ENCODE data around the gene ZNF438.

Gene ZNF438

DNA sequence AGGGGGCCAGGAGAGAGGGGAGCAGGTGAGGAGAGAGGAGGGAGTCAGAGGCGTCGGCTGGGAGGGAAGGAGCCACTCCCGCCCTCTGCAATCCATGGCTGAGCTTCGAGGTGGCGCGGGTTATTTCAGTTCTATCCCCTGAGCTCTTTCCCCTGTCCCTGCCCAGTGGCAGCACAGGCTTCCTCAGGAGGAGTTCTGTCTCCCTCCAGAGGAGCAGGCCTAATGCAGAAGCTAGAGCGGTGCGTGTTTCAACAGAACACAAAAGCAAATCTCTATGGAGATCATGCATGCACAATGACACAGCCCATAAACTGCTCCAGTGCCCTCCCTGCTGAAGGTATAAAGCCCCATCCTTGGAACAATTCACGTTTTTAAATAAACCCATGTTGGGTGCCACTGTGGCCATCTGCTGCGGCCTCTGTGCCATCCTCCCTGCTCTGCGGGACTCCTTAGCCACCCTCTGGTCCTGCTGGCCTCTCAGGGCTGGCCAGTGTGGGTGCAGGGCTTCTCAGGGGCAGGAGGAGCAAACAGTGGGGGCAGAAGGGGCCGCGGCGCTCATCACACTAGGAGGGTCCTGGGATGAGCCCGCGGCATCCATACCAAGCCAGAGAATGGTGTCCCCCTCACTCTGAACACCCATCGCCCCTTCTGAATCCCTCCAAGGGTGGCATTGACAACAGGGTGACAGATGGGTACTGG, 209.5 kb downstream of the ZNF438 start:
- ATAC-seq: no peak
- TF ChIP-seq, protein P1, sequence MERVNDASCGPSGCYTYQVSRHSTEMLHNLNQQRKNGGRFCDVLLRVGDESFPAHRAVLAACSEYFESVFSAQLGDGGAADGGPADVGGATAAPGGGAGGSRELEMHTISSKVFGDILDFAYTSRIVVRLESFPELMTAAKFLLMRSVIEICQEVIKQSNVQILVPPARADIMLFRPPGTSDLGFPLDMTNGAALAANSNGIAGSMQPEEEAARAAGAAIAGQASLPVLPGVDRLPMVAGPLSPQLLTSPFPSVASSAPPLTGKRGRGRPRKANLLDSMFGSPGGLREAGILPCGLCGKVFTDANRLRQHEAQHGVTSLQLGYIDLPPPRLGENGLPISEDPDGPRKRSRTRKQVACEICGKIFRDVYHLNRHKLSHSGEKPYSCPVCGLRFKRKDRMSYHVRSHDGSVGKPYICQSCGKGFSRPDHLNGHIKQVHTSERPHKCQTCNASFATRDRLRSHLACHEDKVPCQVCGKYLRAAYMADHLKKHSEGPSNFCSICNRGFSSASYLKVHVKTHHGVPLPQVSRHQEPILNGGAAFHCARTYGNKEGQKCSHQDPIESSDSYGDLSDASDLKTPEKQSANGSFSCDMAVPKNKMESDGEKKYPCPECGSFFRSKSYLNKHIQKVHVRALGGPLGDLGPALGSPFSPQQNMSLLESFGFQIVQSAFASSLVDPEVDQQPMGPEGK (CRISPR knock-in tag; IDR thresholded peaks at IDR 0.05; ENCODE audit: borderline replicate concordance): no peak
- TF ChIP-seq ESRRG (CRISPR knock-in tag; IDR thresholded peaks at IDR 0.05) (no peak), CSDC2 (CRISPR knock-in tag; IDR thresholded peaks at IDR 0.05) (no peak), PPARA (CRISPR knock-in tag; IDR thresholded peaks at IDR 0.05; ENCODE audit: borderline replicate concordance) (no peak), ZFP30 (CRISPR knock-in tag; IDR thresholded peaks at IDR 0.05) (no peak), OSR1 (CRISPR knock-in tag; IDR thresholded peaks at IDR 0.05) (no peak), ZNF8 (CRISPR knock-in tag; IDR thresholded peaks at IDR 0.05) (no peak), BACH2 (CRISPR knock-in tag; IDR thresholded peaks at IDR 0.05; ENCODE audit: borderline replicate concordance) (no peak), ZNF565 (CRISPR knock-in tag; conservative IDR thresholded peaks at IDR 0.05; ENCODE audit: low read depth) (no peak), ZFP3 (CRISPR knock-in tag; IDR thresholded peaks at IDR 0.05) (no peak), RARB (CRISPR knock-in tag; IDR thresholded peaks at IDR 0.05) (no peak), ZC3H10 (CRISPR knock-in tag; IDR thresholded peaks at IDR 0.05) (no peak)
- TF ChIP-seq, protein P2, sequence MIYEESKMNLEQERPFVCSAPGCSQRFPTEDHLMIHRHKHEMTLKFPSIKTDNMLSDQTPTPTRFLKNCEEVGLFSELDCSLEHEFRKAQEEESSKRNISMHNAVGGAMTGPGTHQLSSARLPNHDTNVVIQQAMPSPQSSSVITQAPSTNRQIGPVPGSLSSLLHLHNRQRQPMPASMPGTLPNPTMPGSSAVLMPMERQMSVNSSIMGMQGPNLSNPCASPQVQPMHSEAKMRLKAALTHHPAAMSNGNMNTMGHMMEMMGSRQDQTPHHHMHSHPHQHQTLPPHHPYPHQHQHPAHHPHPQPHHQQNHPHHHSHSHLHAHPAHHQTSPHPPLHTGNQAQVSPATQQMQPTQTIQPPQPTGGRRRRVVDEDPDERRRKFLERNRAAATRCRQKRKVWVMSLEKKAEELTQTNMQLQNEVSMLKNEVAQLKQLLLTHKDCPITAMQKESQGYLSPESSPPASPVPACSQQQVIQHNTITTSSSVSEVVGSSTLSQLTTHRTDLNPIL (CRISPR knock-in tag; IDR thresholded peaks at IDR 0.05; ENCODE audit: low read depth): no peak
- TF ChIP-seq, protein P3, sequence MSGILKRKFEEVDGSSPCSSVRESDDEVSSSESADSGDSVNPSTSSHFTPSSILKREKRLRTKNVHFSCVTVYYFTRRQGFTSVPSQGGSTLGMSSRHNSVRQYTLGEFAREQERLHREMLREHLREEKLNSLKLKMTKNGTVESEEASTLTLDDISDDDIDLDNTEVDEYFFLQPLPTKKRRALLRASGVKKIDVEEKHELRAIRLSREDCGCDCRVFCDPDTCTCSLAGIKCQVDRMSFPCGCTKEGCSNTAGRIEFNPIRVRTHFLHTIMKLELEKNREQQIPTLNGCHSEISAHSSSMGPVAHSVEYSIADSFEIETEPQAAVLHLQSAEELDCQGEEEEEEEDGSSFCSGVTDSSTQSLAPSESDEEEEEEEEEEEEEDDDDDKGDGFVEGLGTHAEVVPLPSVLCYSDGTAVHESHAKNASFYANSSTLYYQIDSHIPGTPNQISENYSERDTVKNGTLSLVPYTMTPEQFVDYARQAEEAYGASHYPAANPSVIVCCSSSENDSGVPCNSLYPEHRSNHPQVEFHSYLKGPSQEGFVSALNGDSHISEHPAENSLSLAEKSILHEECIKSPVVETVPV (CRISPR knock-in tag; IDR thresholded peaks at IDR 0.05): no peak

DNA sequence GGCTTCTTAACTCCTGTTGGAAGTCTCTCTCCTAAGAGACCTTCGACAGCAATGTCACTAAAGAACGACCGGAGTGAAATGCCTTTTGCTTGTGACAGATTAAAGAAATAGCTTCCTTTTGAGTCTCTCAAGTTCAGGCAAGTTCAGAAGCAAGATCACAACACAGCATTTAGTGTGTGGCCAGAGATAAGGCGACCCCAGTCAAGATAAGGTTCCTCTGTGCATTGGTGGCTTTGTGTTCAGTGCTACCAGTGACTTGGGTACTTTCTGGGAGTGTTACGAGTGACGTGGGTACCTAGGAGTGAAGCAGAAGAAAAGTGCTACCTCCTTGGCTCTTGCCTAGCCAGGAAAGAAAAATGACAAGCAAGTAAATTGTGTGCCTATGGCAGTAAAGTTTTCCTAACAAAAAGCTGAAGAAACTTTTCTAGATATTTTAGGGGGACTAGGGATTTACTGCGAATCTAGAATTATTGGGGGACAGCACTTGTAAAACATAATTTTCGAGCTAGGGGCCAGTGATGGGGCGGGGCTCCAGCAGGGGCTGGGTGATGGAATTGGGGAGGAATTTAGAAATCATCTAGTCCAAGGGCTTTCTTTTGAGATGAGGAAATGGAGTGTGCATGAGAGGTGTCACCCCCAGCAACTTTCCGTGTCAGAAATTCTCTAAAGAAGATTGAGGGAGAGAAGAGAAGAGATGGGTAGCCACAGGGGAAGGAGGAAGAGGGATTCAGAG, 210.2 kb downstream of the ZNF438 start:
- ATAC-seq: no peak
- TF ChIP-seq OSR1 (CRISPR knock-in tag; IDR thresholded peaks at IDR 0.05): no peak
- TF ChIP-seq ZFP30 (CRISPR knock-in tag; IDR thresholded peaks at IDR 0.05): no peak
- TF ChIP-seq, protein P1 (CRISPR knock-in tag; IDR thresholded peaks at IDR 0.05; ENCODE audit: borderline replicate concordance): no peak
- no peak for TF ChIP-seq ZC3H10 (CRISPR knock-in tag; IDR thresholded peaks at IDR 0.05)
- TF ChIP-seq ZNF565 (CRISPR knock-in tag; conservative IDR thresholded peaks at IDR 0.05; ENCODE audit: low read depth): no peak
- no peak for TF ChIP-seq BACH2 (CRISPR knock-in tag; IDR thresholded peaks at IDR 0.05; ENCODE audit: borderline replicate concordance)
- no peak for TF ChIP-seq GLIS3 (CRISPR knock-in tag; IDR thresholded peaks at IDR 0.05)
- TF ChIP-seq CSDC2 (CRISPR knock-in tag; IDR thresholded peaks at IDR 0.05): no peak
- TF ChIP-seq, protein P2 (CRISPR knock-in tag; IDR thresholded peaks at IDR 0.05; ENCODE audit: low read depth): no peak

DNA sequence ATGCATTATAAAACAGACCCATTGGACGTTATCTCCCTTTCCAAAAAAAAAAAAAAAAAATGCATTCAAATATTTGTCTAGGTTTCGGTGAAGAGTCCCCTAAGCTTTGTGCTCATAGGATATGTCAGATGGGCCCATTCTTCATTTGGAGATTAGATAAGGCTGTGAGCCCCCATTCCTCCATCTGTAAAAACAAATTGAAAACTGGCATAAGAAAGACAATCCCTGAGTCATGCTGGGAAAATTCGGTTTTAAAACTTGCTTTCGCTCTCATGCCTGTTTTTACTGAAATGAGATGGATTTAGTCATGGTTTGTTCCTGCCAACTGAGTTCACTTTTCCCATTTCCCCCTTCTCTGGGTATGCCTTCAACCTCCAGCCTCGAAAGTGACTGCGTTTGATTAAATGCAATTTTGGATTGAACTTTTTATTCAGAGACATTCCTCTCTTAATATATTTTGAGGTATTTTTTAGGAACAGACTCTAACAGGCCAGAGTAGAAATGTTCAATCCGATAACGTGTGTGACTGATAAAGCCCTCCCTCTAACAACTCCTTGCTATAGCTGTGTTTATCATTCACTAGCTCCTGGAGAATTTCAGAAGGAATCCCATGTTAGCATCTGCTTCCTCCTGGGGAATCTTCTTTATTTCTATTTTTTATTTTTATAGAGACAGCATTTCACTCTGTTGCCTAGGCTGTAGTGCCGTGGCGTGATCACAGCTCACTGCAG, 211.2 kb downstream of the ZNF438 start:
- TF ChIP-seq ARNTL (CRISPR knock-in tag; IDR thresholded peaks at IDR 0.05; ENCODE audit: borderline replicate concordance, low read depth): no peak
- no peak for TF ChIP-seq ZFP3 (CRISPR knock-in tag; IDR thresholded peaks at IDR 0.05)
- TF ChIP-seq, protein P2 (CRISPR knock-in tag; IDR thresholded peaks at IDR 0.05; ENCODE audit: low read depth): peak; percentile 61
- TF ChIP-seq ZNF8 (CRISPR knock-in tag; IDR thresholded peaks at IDR 0.05): peak; percentile 14; the same call in 1 of the 2 replicates
- TF ChIP-seq ISL1 (CRISPR knock-in tag; IDR thresholded peaks at IDR 0.05): peak; percentile 82
- TF ChIP-seq, protein P4, sequence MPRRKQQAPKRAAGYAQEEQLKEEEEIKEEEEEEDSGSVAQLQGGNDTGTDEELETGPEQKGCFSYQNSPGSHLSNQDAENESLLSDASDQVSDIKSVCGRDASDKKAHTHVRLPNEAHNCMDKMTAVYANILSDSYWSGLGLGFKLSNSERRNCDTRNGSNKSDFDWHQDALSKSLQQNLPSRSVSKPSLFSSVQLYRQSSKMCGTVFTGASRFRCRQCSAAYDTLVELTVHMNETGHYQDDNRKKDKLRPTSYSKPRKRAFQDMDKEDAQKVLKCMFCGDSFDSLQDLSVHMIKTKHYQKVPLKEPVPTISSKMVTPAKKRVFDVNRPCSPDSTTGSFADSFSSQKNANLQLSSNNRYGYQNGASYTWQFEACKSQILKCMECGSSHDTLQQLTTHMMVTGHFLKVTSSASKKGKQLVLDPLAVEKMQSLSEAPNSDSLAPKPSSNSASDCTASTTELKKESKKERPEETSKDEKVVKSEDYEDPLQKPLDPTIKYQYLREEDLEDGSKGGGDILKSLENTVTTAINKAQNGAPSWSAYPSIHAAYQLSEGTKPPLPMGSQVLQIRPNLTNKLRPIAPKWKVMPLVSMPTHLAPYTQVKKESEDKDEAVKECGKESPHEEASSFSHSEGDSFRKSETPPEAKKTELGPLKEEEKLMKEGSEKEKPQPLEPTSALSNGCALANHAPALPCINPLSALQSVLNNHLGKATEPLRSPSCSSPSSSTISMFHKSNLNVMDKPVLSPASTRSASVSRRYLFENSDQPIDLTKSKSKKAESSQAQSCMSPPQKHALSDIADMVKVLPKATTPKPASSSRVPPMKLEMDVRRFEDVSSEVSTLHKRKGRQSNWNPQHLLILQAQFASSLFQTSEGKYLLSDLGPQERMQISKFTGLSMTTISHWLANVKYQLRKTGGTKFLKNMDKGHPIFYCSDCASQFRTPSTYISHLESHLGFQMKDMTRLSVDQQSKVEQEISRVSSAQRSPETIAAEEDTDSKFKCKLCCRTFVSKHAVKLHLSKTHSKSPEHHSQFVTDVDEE (CRISPR knock-in tag; IDR thresholded peaks at IDR 0.05): 0 out of 2 replicates have a peak, but pooled peaks have one; percentile 36
- TF ChIP-seq SNAI2 (CRISPR knock-in tag; IDR thresholded peaks at IDR 0.05): 0 out of 2 replicates have a peak, but pooled peaks have one; percentile 11
- peak; percentile 71 for ATAC-seq

Data from SK-N-SH treated with all-trans-retinoic acid at 6 μM for 48 hours (cell line).